K562 (cell line): ENCODE data around the gene ZCCHC24. TPM values are rescaled to one million over a fixed set of nuclear protein-coding genes. Genes with fewer than 3 reads are reported as not detected.
A peak's percentile ranks its signal among the peaks of the same experiment; 100 is the strongest.

Experiments
- BACH1 ChIP-seq: fragments of 200-800 bp; sonication (Bioruptor generic); IDR thresholded peaks from 2 replicates; pipeline ENCODE4 v1.6.1; 2016; ENCODE audit warnings: missing genetic modification characterization, missing compliant biosample characterization
- BHLHE40 ChIP-seq: IDR thresholded peaks from 2 replicates; pipeline ENCODE4 v1.6.1; 2011; ENCODE audit warnings: low read length, improper control_type of control experiment
- ELF2 ChIP-seq: fragments of 250-450 bp; sonication (Bioruptor Pico); IDR thresholded peaks from 2 replicates; pipeline ENCODE4 v1.5.0; 2021; ENCODE audit warnings: mild to moderate bottlenecking
- FOXA3 ChIP-seq, 2 experiments: fragments of 450-650 bp in 1 of 2; sonication (generic) in 1 of 2; formaldehyde crosslinking; IDR thresholded peaks in 1 of 2; conservative IDR thresholded peaks in 1 of 2; 2 replicates each; pipeline versions ENCODE4 v1.4.0 to v1.8.0; 2020 to 2022; ENCODE audit warnings: mild to moderate bottlenecking in 2 of 2, missing genetic modification reagents in 1 of 2
- GTF2F1 ChIP-seq: IDR thresholded peaks from 2 replicates; pipeline ENCODE4 v1.6.1; 2011; ENCODE audit warnings: low read depth, low read length, improper control_type of control experiment
- HDAC1 ChIP-seq, 2 experiments: fragments of 450-650 bp; IDR thresholded peaks; 2 replicates each; pipeline ENCODE4 v1.6.1; 2016 to 2017; ENCODE audit warnings: inconsistent platforms in 1 of 2, mild to moderate bottlenecking in 1 of 2, moderate library complexity in 1 of 2
- MEIS2 ChIP-seq: fragments of 450-650 bp; IDR thresholded peaks from 2 replicates; pipeline ENCODE4 v1.6.1; 2014; ENCODE audit warnings: mild to moderate bottlenecking; ENCODE audit not compliant: partially characterized antibody
- NCOR1 ChIP-seq: fragments of 450-650 bp; IDR thresholded peaks from 2 replicates; pipeline ENCODE4 v1.6.1; 2016; ENCODE audit warnings: mild to moderate bottlenecking, moderate library complexity
- PHB2 ChIP-seq: fragments of 450-650 bp; IDR thresholded peaks from 2 replicates; pipeline ENCODE4 v1.6.1; 2017; ENCODE audit warnings: low read depth
- POLR2B ChIP-seq: fragments of 450-650 bp; IDR thresholded peaks from 2 replicates; pipeline ENCODE4 v1.6.1; 2018; ENCODE audit warnings: low read depth; ENCODE audit not compliant: partially characterized antibody
- PPARD ChIP-seq: fragments of 250-450 bp; sonication (Bioruptor Pico); IDR thresholded peaks from 2 replicates; pipeline ENCODE4 v1.8.0; 2022; ENCODE audit warnings: inconsistent platforms, mild to moderate bottlenecking, moderate library complexity
- ZFP30 ChIP-seq: fragments of 250-450 bp; sonication (Bioruptor Pico); IDR thresholded peaks from 2 replicates; pipeline ENCODE4 v1.8.0; 2022; ENCODE audit warnings: moderate library complexity, mild to moderate bottlenecking, inconsistent platforms, borderline replicate concordance
- polyA plus RNA-seq, 8 experiments: library from polyadenylated mRNA; depleted of rRNA in 4 of 8; stranded (reverse) in 5 of 8; unstranded in 3 of 8; fragments of >200 nt; fragmentation: Nextera tagmentation in 2 of 8; fragmentation: Illumina TruSeq in 1 of 8; extraction: Ambion mirVana in 2 of 8; extraction: Trizol in 1 of 8; gene quantifications; 2 replicates each; pipeline versions ENCODE4 v1.2.1 to v1.2.3, GENCODE V29; 2011 to 2014; ENCODE audit warnings: inconsistent platforms in 1 of 8, missing spikeins in 1 of 8
- total RNA-seq, 7 experiments: library from RNA; depleted of rRNA in 6 of 7; stranded (reverse); fragments of >200 nt in 6 of 7; fragmentation: Illumina TruSeq in 2 of 7; extraction: Trizol in 2 of 7; gene quantifications; 2 replicates each; pipeline versions ENCODE4 v1.2.1 to v1.2.3, GENCODE V29; 2011 to 2021; ENCODE audit warnings: low replicate concordance in 1 of 7
- TF ChIP-seq, protein P1 (sequence below), 2 experiments: fragments of 450-650 bp; IDR thresholded peaks; 2 replicates each; pipeline ENCODE4 v1.6.1; 2016; ENCODE audit warnings: mild to moderate bottlenecking in 2 of 2, borderline replicate concordance in 1 of 2, low read depth in 1 of 2, moderate library complexity in 1 of 2
- TF ChIP-seq, protein P2 (sequence below), 2 experiments: IDR thresholded peaks; 2 replicates each; pipeline ENCODE4 v1.6.1; 2012; ENCODE audit warnings: improper control_type of control experiment in 2 of 2, low read depth in 2 of 2, low read length in 2 of 2, borderline replicate concordance in 1 of 2

Gene ZCCHC24
- total and polyA plus RNA-seq, 9 of the 15 experiments (the other 6 are each of a cell fraction or from before 2014, with no cell fraction given): 0.84 to 11.0 (median 4.6) TPM

- TF ChIP-seq, protein P1, sequence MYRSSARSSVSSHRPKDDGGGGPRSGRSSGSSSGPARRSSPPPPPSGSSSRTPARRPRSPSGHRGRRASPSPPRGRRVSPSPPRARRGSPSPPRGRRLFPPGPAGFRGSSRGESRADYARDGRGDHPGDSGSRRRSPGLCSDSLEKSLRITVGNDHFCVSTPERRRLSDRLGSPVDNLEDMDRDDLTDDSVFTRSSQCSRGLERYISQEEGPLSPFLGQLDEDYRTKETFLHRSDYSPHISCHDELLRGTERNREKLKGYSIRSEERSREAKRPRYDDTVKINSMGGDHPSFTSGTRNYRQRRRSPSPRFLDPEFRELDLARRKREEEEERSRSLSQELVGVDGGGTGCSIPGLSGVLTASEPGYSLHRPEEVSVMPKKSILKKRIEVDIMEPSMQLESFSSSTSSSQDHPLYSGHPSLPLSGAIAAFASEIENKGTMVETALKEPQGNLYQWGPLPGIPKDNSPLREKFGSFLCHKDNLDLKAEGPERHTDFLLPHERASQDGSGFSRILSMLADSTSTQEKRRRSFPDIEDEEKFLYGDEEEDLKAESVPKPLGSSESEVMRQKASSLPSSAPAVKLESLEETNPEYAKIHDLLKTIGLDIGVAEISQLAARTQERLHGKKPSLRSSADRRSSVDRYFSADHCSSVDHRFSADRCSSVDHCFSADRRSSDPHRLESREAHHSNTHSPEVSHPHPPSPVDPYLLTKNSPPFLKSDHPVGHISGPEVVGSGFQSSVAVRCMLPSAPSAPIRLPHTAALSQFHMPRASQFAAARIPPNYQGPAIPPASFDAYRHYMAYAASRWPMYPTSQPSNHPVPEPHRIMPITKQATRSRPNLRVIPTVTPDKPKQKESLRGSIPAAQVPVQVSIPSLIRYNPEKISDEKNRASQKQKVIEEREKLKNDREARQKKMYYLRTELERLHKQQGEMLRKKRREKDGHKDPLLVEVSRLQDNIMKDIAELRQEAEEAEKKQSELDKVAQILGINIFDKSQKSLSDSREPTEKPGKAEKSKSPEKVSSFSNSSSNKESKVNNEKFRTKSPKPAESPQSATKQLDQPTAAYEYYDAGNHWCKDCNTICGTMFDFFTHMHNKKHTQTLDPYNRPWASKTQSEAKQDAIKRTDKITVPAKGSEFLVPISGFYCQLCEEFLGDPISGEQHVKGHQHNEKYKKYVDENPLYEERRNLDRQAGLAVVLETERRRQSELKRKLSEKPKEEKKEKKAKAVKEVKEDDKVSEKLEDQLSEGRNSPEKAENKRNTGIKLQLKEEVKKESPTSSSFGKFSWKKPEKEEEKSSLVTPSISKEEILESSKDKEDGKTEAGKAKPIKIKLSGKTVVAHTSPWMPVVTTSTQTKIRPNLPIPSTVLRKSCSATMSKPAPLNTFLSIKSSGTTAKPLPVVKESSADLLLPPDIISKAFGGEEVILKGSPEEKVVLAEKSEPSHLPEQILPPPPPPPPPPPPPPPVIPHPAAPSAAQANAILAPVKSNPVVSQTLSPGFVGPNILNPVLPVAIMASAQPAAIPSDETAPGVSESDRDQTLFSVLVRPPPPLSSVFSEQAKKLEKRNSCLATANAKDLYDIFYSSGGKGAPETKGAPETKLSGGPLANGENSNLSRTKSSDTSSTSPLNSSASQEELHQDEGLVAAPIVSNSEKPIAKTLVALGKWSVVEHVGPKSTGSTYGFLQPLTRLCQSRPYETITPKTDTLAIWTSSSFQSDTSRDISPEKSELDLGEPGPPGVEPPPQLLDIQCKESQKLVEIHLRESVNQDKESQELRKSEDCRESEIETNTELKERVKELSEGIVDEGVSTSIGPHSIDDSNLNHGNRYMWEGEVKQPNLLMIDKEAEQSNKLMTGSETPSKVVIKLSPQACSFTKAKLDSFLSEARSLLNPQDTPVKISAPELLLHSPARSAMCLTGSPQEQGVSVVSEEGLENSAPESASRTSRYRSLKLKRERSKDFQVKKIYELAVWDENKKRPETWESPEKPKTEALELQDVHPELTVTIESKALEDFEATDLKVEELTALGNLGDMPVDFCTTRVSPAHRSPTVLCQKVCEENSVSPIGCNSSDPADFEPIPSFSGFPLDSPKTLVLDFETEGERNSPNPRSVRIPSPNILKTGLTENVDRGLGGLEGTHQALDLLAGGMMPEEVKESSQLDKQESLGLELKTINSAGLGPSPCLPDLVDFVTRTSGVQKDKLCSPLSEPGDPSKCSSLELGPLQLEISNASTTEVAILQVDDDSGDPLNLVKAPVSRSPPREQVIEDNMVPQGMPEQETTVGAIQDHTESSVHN (IDR thresholded peaks at IDR 0.05; ENCODE audit: borderline replicate concordance in 1 of 2, low read depth in 1 of 2): no peak
- no peak for TF ChIP-seq BACH1 (tag)
- no peak for TF ChIP-seq BHLHE40
- no peak for TF ChIP-seq ZFP30 (CRISPR knock-in tag)
- TF ChIP-seq POLR2B: no peak
- TF ChIP-seq ELF2: no peak
- no peak for TF ChIP-seq MEIS2
- TF ChIP-seq GTF2F1: no peak
- TF ChIP-seq, protein P2, sequence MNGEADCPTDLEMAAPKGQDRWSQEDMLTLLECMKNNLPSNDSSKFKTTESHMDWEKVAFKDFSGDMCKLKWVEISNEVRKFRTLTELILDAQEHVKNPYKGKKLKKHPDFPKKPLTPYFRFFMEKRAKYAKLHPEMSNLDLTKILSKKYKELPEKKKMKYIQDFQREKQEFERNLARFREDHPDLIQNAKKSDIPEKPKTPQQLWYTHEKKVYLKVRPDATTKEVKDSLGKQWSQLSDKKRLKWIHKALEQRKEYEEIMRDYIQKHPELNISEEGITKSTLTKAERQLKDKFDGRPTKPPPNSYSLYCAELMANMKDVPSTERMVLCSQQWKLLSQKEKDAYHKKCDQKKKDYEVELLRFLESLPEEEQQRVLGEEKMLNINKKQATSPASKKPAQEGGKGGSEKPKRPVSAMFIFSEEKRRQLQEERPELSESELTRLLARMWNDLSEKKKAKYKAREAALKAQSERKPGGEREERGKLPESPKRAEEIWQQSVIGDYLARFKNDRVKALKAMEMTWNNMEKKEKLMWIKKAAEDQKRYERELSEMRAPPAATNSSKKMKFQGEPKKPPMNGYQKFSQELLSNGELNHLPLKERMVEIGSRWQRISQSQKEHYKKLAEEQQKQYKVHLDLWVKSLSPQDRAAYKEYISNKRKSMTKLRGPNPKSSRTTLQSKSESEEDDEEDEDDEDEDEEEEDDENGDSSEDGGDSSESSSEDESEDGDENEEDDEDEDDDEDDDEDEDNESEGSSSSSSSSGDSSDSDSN (IDR thresholded peaks at IDR 0.05; ENCODE audit: borderline replicate concordance in 1 of 2, low read depth in 2 of 2, low read length in 2 of 2): peak; percentile 73 to 86; a peak in 3 of 4 replicates
- TF ChIP-seq FOXA3 (CRISPR knock-in tag; conservative IDR thresholded peaks at IDR 0.05 in 1 of 2, IDR thresholded peaks at IDR 0.05 in 1 of 2): no peak
- TF ChIP-seq PHB2: no peak
- no peak for TF ChIP-seq NCOR1
- TF ChIP-seq HDAC1 (IDR thresholded peaks at IDR 0.05): no peak
- no peak for TF ChIP-seq PPARD (CRISPR knock-in tag)
These were observed 965 bp downstream of the ZCCHC24 start (continued) for GRCh38 chr10:79444199-79445119.
